ENCODE data around the gene WSB2.
"Not testable (repeated sequence)": the region's sequence is repeated elsewhere in the genome, so short reads cannot be mapped to it uniquely, and the experiment has no call there.

Gene WSB2

GRCh38 chr12:118010903-118011302 is 50.1 kb downstream of the WSB2 start:
- no peak for DNase-seq (ENCODE audit: low spot score)
- TF ChIP-seq, protein P1, sequence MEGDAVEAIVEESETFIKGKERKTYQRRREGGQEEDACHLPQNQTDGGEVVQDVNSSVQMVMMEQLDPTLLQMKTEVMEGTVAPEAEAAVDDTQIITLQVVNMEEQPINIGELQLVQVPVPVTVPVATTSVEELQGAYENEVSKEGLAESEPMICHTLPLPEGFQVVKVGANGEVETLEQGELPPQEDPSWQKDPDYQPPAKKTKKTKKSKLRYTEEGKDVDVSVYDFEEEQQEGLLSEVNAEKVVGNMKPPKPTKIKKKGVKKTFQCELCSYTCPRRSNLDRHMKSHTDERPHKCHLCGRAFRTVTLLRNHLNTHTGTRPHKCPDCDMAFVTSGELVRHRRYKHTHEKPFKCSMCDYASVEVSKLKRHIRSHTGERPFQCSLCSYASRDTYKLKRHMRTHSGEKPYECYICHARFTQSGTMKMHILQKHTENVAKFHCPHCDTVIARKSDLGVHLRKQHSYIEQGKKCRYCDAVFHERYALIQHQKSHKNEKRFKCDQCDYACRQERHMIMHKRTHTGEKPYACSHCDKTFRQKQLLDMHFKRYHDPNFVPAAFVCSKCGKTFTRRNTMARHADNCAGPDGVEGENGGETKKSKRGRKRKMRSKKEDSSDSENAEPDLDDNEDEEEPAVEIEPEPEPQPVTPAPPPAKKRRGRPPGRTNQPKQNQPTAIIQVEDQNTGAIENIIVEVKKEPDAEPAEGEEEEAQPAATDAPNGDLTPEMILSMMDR (IDR thresholded peaks at IDR 0.05; ENCODE audit: extremely low read depth, missing control alignments), result no peak

GRCh38 chr12:117999806-118000205 is 61.2 kb downstream of the WSB2 start:
- not testable (repeated sequence) for DNase-seq (ENCODE audit: low spot score)

GRCh38 chr12:117998719-117999118 is 62.3 kb downstream of the WSB2 start:
- no peak for DNase-seq (ENCODE audit: low spot score)
- TF ChIP-seq, protein P1 (IDR thresholded peaks at IDR 0.05; ENCODE audit: extremely low read depth, missing control alignments), result no peak

DNA sequence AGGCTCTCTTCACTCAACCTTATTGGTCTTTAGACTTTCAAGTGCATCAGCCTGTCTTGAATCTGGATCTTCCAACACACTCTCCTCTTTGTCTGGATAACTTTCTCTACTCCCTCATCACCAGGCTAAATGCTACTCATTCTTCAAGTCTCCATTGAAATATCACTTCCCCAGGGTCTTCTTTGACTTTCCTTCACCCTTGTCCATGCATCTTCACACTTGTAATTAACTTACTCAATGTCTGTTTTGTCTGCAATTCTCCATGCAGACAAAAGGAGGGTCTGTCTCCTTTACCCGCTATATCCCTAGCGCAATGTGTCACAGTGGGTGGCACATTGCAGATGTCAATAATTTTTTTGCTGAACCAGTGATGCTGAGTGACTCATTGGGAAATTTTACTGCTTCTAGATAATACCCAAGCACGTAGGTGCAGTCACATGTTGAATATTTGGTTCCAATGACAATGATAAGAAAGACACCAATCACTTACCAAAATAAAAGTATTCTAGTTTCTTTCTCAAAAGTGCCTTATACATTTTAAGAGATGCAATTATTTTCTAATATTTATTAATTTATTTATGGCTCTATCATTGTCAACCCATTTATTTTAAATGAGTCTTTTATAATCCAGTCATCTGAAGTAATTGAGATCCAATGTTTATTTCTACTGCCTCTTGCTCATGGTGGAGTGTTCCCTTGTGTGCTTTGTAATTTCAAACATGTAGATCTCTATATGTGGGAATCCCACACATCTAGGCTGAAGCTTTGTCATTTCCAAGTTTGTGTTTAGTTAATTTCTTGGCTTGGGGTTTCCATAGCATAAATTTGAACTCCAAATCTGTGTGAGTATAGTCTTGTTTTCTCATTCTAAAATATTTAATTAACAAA is 66.2 kb downstream of the WSB2 start:
- no peak for DNase-seq (ENCODE audit: low spot score)
- TF ChIP-seq, protein P1 (IDR thresholded peaks at IDR 0.05; ENCODE audit: extremely low read depth, missing control alignments), result no peak

DNA sequence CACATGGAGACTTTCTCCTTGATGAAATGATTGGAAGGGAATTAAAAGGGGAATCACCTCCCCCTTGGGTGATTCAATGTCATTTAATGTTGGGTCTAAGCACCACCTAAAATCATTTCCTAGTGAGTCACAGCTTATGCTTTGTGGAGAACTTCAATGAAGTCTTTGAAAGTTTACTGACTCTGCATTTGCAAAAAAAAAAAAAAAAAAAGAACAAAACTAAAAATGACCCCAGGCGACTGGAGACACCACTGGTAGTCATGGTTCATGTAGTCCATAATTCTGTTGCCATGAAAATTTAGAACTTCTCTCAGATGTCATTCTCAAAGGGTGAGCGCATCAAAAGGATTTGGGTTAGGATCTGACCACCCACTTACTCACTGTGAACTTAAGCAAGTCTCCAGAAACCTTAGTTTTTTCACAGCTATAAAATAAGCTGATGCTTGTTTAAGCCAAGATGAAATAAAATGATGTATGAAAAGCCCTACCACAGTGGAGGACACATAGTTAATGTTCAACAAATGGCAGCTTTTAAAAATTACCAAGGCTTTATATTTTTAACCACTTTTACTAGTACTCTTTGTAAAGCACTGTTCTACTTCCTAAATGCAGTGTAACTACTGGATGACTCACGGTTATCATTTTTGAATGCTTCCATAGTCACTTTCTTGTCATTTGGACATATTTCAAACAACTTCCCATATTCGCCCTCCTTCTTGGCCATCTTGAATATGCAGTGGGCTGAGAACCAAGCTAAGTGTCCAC is 74.1 kb downstream of the WSB2 start:
- DNase-seq (ENCODE audit: low spot score), result no peak

GRCh38 chr12:117985182-117985581 is 75.8 kb downstream of the WSB2 start:
- DNase-seq (ENCODE audit: low spot score), result no peak
- TF ChIP-seq, protein P1 (IDR thresholded peaks at IDR 0.05; ENCODE audit: extremely low read depth, missing control alignments), result no peak

More for the DNA sequence above, 74.1 kb downstream of the WSB2 start:
- TF ChIP-seq, protein P1 (IDR thresholded peaks at IDR 0.05; ENCODE audit: extremely low read depth, missing control alignments), result no peak

All from GM20000 (cell line).